KOPT-K1 (cell line): ENCODE data around the gene TCEA3.

ENCODE experiments used
- H3K27ac ChIP-seq: fragments of 200-600 bp; sonication (generic); 2 replicates; pipeline ENCODE4 v1.5.1; 2016; ENCODE audit warnings: antibody characterized with exemption, mild to moderate bottlenecking, low read depth, low read length; ENCODE audit not compliant: poor library complexity, severe bottlenecking
- H3K36me3 ChIP-seq: fragments of 200-600 bp; sonication (generic); 2 replicates; pipeline ENCODE4 v1.5.1; 2017; ENCODE audit warnings: antibody characterized with exemption, mild to moderate bottlenecking, low read length, moderate library complexity; ENCODE audit not compliant: insufficient read depth
- H3K9me3 ChIP-seq: fragments of 200-600 bp; sonication (generic); 2 replicates; pipeline ENCODE4 v1.5.1; 2017; ENCODE audit warnings: antibody characterized with exemption, low read length, mild to moderate bottlenecking; ENCODE audit not compliant: insufficient read depth, poor library complexity, severe bottlenecking

Gene TCEA3

DNA sequence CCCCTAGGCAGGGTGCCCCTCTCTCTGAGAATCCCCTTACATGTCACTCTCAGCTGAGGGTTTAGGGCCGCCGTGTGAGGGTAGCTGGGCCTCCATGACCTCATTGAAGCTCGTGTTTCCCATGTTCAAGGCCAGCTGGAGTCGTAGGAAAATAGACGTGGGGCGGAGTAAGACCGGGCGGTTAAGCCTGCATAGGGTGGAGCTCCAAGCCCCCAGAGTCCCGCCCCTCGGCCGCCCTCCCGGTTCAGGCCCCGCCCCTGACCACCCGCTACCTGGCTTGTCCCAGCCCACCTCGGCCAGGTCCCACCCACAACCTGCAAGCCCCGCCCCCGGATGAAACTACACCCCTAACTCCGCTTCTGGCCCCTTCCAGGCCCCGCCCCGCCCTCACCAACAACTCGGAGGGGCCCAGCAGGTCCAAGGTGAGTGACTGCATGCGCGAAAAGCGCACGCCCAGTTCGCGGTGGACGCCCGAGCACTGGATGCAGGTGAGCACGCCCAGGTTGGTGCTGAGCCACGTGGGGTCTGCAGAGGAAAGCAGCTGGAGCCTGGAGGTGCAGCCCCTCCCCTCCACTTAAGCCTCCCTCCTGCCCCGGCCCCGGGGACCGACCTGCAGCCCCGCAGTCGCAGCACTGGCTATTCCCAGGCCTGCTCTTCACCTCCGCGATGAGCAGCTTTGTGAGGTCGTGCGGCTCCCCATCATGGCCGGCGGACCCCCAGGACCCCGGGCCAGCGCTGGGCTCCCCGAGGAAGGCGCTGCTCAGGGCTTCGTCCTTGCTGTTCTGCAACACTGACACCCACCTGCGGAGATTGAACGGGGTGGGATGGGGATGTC lies 12.2 kb upstream of the TCEA3 start:
- Histone ChIP-seq H3K27ac (no peak overlapping the region), H3K36me3 (no peaks in the 10 kb centered on the region), H3K9me3 (no peaks in the 10 kb centered on the region)

- Histone ChIP-seq H3K9me3 (no peaks in the 10 kb centered on the region), H3K36me3 (no peaks in the 10 kb centered on the region), H3K27ac (no peak overlapping the region)
Observed at GRCh38 chr1:23434260-23434775, 9.8 kb upstream of the TCEA3 start.

DNA sequence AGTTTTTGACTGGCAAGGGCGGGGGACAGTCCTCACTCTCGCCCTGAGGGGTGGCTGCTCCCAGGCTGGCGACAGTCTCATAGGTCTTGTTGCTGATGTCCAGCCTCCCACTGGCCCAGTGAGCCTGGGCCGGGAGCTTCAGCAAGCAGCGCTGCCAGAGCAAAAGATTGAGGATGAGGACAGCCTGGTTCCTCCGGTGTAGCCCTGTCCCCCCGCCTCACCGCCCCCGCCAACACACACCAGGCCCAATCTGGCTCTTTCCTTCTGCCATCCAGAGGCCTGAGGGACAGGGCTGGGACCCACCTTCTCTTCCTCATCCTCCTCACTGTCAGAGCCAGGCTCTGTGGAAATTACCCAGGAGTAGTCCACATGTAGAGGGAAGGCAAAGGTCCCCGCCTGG lies 8.6 kb upstream of the TCEA3 start:
- Histone ChIP-seq H3K36me3 (no peaks in the 10 kb centered on the region), H3K27ac (no peak overlapping the region), H3K9me3 (no peaks in the 10 kb centered on the region)

DNA sequence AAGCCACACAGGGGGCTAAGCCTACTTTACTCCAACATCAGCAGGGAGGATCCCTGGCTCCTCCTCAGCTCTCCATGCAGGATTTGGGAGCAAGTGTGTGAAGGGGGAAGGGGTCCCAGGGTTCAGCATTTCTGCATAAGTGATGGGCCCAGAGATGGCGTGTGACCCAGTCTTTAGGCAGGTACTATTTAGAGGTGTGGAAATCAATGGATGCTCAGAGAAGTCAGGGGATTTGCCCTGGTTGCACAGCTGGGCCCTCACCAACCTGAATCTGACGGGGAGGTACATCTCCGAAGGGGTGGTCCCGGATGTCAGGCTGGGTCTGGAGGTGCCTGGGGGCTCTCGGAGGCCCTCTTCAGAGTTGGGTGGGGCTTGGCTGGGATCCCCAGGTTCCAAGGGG lies 6.9 kb upstream of the TCEA3 start:
- Histone ChIP-seq H3K36me3 (no peaks in the 10 kb centered on the region), H3K27ac (no peak overlapping the region), H3K9me3 (no peaks in the 10 kb centered on the region)

GRCh38 chr1:23430803-23431202 lies 6.3 kb upstream of the TCEA3 start:
- Histone ChIP-seq H3K27ac (no peak overlapping the region), H3K36me3 (no peaks in the 10 kb centered on the region), H3K9me3 (no peaks in the 10 kb centered on the region)

DNA sequence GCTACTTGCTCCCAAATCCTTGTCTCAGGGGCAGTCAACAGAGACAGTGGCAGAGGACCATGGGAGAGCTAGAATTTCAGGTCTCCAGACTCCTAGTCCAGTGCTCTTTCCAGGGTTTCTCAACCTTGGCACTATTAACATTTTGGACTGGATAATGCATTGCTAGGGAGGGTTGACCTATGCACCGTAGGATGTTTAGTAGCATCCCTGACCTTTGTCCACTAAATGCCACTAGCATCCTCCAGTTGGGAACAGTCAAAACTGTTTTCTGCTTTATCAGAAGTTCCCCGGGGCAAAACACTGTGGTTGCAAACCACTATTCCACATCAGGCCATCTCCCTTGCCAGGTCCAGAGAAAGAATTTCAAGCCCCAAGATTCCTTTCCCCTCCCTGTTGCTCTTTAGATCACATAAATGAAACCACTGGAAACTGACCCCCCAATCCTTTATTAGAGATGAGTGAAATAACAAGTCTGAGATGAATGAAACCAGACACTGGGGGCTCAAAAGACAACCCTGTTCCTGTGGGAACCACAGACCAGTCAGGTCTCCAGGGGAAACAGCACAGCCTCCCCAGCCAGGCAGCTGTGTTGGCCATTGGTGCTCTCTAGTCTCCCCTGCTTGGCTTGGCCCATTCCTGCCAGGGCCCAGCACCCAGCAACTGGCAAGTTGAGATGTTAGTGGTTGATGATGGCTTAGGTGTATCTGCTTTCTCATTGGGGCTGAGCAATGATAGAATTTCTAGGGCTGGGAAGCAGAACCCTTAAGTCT lies 3.8 kb upstream of the TCEA3 start:
- Histone ChIP-seq H3K36me3 (no peaks in the 10 kb centered on the region), H3K27ac (no peak overlapping the region), H3K9me3 (no peaks in the 10 kb centered on the region)

DNA sequence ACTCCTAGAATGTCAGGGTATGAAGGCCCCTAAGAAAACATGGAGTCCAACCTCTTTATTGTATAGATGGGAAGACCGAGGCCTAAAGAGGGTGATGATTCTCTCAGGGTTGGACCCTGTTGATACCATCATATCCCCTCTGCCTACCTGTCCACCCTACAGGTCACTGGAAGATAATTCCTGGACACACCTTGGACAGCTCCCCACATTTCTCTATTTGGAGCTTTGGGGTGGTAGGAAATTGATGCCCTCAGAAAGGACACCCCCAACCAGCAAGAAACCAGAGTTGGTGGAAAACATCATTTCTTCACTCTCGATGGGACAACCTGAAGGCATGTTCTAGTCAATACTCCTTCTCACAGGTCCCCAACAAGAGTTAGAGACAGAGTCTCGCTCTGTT lies 3.0 kb upstream of the TCEA3 start:
- Histone ChIP-seq H3K27ac (no peak overlapping the region), H3K9me3 (no peaks in the 10 kb centered on the region), H3K36me3 (no peaks in the 10 kb centered on the region)

- Histone ChIP-seq H3K9me3 (no peaks in the 10 kb centered on the region), H3K36me3 (no peaks in the 10 kb centered on the region)
Observed at GRCh38 chr1:23426828-23427227, 2.3 kb upstream of the TCEA3 start.

DNA sequence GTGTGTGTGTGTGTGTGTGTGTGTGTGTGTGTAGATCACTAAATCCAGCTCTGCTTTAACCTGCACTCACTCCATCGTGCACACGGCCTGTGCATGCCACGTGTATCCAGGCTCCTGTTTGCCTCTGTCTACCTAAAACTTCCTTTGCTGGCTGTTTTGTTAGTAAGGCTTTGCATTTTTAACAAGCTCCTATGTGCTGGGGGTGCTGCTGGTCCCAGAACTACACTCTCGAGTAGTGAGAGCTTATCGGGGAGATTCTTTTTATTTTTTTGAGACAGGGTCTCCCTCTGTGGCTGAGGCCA lies 596 bp upstream of the TCEA3 start:
- H3K36me3 ChIP-seq: no peaks in the 10 kb centered on the region
- no peak overlapping the region for H3K27ac ChIP-seq
- no peaks in the 10 kb centered on the region for H3K9me3 ChIP-seq

More at GRCh38 chr1:23426828-23427227, 2.3 kb upstream of the TCEA3 start:
- no peak overlapping the region for H3K27ac ChIP-seq

DNA sequence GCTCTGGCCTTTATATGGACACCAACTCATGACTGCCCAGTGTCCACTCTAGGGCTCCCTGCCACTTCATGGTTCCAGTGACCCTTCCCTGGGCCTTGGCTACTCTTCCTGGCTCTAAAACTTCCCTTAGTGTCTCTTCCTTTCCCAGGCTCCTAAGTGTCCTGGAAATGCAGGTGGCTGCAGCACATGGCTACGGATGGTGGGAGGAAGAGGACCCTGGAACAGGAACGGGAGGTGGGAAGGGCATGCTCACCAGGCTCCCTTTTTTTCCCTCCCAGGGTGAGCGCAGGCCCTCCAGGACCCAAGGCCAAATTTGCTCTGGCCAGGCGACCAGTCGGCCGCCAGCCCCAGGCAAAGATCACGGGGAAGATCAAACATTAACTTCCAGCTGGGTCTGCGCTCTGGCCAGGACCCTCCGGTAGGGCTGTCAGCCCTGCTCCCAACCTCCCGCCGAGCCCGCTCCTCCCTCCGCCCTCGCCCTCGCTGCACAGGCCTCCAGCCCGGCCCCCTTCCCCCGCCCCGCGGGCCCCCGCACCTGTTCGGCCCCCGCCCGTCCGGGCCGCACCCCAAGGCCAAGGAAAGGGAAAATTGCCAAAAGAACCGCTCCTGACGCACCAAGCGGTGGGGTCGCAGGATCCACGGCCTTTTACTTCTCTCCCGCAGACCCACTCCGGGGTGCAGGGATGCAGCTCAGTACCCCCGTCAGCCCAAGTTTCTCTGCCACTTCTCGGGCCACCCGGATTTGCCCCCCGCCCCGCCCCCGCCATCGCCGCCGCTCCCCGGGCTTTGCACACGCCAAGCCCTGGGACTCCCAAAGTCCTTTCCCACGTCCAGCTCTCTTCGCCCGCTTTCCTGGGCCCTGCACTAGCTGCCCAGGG lies 894 bp downstream of the TCEA3 start:
- H3K9me3 ChIP-seq: no peaks in the 10 kb centered on the region
- no peaks in the 10 kb centered on the region for H3K36me3 ChIP-seq
- H3K27ac ChIP-seq: no peak overlapping the region

GRCh38 chr1:23422941-23423340 lies 1.6 kb downstream of the TCEA3 start:
- H3K9me3 ChIP-seq: no peaks in the 10 kb centered on the region
- H3K27ac ChIP-seq: no peak overlapping the region
- H3K36me3 ChIP-seq: no peaks in the 10 kb centered on the region

GRCh38 chr1:23422241-23422877 lies 2.2 kb downstream of the TCEA3 start:
- Histone ChIP-seq H3K36me3 (no peaks in the 10 kb centered on the region), H3K27ac (peak overlapping the region; percentile 31), H3K9me3 (no peaks in the 10 kb centered on the region)

DNA sequence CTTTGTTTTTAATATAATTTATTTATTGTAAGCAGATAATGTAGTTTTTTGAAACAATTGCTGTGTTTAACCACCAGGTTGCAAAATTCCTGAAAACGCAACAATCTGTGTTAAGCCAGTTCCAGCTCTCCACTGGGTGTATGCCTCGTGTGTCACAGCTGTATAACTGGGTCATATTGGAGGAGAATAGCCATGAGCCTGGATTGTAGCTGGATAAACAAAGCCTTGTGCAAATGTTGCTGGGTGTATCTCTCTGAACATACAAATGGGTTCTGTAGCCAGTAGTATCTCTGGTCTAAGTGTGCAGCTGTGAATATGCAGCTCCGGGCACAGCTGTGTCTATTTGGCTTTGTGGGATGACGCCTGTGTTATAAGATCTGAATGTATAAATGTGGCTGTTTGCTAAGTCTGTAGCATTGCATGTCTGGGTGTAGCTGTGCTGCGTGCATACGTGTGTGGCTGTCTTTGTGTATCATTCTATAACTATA lies 2.8 kb downstream of the TCEA3 start:
- Histone ChIP-seq H3K36me3 (no peaks in the 10 kb centered on the region), H3K27ac (peak overlapping the region; percentile 31), H3K9me3 (no peaks in the 10 kb centered on the region)

GRCh38 chr1:23421343-23421742 lies 3.2 kb downstream of the TCEA3 start:
- Histone ChIP-seq H3K27ac (no peak overlapping the region), H3K9me3 (no peaks in the 10 kb centered on the region), H3K36me3 (no peaks in the 10 kb centered on the region)
